Embryonic facial prominence (tissue), 1 donor: ENCODE results near the gene COL10A1.
"Not testable (repeated sequence)": the region's sequence is repeated elsewhere in the genome, so short reads cannot be mapped to it uniquely, and the experiment has no call there.

Experiments used
- DNase-seq: peaks from one replicate; pipeline ENCODE4 v3.0.0-alpha.2; 2016; ENCODE audit errors: extremely low spot score

Gene COL10A1

DNA sequence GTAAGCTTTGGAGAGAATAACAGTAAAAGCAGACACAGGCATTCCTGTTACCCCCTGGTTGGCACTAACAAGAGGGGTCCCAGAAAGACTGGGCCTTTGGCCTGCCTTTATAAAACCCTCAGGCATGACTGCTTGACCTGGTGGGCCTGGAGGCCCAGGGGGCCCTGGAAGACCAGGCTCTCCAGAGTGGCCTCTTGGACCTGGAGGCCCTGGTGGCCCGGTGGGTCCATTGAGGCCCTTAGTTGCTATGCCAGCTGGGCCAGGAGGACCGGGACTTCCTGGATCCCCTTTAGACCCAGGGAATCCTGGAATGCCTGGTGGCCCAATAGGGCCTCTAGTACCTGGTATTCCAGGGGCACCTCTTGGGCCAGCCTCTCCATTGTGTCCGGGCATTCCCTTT, 5.5 kb downstream of the COL10A1 start:
- no peak for DNase-seq

DNA sequence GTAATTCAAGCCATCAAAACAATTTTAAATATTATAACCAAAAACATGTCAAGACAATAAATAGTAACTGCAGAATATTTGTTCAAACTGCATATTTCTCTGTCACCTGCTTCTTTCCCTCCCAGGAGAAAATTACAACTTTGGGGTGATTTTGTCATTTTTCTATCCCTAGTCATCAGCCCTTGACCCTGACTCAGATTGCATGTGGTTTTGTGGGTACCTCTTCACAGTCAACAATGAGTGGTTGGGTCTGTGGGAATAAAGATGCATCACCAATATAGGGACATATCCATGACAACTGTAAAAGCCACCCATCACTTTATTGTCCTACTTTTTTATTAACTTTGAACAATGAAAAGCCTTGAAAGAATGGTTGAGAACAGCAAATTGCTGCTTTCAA, 7.3 kb downstream of the COL10A1 start:
- DNase-seq: no peak

DNA sequence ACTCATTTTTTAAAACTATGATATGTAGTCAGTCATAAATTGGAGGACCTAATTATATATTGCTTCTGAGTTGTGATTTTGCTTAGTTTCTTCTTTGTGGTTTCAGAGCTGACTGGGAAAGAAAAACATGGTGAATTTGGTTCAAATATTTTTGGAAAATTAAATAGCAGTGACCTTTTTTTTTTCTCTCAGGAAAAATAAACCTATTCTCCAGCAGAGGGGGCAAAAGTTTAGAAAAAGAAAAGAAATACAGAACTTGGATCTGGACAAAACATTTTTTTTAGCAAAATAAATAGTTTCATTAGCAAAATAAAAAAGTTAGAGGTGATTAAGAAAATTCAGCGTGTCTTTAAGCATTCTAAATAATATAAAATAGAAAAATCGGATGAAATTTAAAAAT, 10.2 kb downstream of the COL10A1 start:
- DNase-seq: no peak

GRCh38 chr6:116113386-116113785, 12.5 kb downstream of the COL10A1 start:
- DNase-seq: no peak

- no peak for DNase-seq
Observed at GRCh38 chr6:116111552-116112528, 14.1 kb downstream of the COL10A1 start.

GRCh38 chr6:116108836-116109235, 17.1 kb downstream of the COL10A1 start:
- no peak for DNase-seq

GRCh38 chr6:116106146-116106545, 19.8 kb downstream of the COL10A1 start:
- no peak for DNase-seq

DNA sequence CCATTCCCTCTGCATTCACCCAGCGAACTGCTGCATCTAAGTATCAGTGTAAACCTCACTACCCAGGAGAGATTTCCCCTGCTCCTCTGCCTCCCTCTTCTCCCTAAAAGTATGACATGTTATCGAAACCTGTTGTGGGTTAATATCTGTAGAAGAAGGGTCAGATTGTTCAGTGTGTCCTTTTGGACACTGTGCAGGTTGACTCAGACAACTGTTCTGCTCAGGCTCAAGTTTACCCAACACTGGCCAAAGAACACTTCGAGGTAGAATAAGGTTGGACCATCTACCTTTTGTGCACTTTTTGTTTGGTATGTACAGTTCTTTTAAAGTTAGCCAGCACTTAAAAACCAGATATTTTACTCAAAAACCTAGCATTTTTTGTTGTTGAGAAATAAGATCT, 20.7 kb downstream of the COL10A1 start:
- DNase-seq: no peak

GRCh38 chr6:116104636-116105035, 21.3 kb downstream of the COL10A1 start:
- no peak for DNase-seq

DNA sequence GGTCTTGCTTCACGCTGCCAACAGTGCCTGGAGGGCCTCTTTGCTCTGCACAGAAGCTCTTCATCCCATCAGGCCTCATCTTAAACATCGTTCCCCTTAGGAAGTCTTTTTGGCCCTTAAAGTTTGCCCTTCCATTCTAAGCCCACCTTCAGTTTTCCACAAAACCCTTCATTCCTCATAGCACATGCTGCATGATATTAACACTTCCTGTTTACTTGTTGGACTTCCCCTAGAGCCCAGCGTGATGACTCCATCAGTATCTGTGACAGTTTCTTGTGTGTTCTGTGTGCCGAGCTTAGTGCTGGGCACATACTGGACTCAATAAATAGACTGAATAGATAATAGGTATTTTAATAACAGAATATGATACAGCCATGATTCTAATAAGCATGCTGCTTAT, 23.1 kb downstream of the COL10A1 start:
- DNase-seq: no peak

- DNase-seq: no peak
Observed at GRCh38 chr6:116101790-116102189, 24.1 kb downstream of the COL10A1 start.

DNA sequence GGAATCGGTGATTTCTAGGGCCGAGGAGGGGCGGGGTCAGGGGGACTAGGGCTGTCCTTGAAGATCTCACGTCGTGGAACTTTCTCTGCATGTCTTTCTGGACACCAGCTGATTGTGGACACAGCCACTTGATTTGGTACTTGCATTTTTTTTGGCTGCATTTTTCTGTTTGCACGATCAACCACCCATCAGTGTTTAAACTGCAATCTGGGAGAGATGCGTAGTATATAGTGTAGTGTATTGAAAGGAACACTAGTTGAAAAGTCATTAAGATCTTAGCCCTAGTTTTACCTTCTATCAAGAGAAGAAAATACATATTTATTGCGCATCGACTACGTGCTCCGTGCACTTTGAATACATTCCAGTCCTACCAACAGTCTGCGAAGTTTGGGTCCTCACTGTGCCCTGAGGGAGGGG, 24.6 kb downstream of the COL10A1 start:
- DNase-seq: peak; percentile 90

- DNase-seq: peak; percentile 47
Observed at GRCh38 chr6:116100419-116101301, 25.3 kb downstream of the COL10A1 start, which contains the start of gene NT5DC1. Gene NT5DC1 (plus strand): TSS chr6:116100853. CDS start chr6:116100931, 78 bp downstream.

- no peak for DNase-seq
Observed at GRCh38 chr6:116099036-116099435, 26.9 kb downstream of the COL10A1 start.

DNA sequence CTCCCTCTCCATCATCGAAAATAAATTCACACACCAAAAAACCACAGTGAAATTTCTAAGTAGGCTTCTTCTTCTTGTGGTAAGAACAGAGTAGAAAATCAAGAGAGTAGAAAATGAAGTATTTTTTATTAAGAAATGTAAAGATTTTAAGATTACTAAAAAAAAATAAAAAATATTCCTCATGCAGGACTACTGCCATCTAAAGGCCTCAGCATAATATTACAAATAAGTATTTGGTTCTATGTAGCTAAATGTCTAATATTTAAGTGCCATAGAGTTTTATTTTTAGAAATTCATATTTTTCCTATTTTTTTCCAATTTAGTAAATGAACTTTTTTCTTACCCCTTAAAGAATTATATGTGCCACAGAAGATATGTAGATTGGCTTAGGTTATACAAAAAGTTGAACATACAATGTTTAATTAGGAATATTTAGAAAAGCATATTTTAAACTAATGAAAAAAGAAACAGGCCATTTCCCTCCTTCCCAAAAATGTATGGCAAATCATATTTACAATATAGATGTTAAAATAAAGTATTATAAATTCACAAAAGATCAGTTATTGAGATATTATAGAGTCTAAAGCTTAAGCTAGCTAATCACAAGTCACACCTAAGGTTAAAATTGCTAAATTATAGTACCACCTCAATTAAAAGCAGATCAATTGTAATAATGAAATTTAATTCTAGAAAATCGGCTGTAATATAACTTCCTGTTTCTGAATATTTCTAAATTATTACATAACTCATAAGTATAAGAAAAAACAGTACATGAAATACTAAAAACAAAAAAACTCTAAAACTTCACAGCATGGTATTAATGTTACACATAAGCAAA, 28.7 kb downstream of the COL10A1 start:
- DNase-seq: peak; percentile 28

GRCh38 chr6:116096048-116096759, 29.7 kb downstream of the COL10A1 start:
- DNase-seq: not testable (repeated sequence)

GRCh38 chr6:116094041-116094440, 31.9 kb downstream of the COL10A1 start:
- no peak for DNase-seq

DNA sequence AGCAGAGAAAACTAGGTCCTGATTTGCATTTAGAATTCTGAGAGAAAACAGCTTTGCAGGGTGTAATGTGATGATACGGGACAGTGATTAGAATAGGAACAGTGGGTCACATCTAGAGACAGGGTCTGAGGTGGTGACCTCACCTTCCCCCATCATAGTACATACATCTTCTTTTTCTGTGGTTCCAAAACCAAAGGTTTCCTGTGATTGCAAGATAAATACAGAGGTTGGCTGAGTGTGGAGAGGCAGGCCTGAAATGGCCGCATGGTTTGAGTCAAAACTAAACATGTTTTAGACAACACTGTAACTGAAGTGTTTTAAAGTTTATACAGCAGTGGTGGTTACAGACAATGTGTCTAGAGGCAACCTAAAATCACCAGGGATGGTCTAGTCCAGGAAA, 35.7 kb downstream of the COL10A1 start:
- DNase-seq: no peak

DNA sequence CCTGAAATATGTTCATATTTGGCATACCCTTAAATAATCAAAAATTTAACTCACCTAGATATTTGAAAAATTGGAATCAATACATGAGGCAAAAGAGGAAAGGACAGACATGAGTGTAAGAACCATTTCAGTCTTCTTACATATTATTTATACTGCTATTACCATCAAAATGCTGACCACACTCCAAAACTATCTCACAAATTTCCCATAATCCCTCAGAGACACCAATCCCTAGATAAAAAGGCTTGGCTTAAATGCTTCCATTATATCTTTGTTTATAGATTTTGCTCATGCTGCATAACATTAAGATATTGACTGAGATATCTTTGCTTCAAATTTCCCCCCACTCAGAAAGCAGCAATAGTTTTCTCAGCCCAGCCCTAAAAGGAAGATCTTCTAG, 37.0 kb downstream of the COL10A1 start:
- DNase-seq: no peak

DNA sequence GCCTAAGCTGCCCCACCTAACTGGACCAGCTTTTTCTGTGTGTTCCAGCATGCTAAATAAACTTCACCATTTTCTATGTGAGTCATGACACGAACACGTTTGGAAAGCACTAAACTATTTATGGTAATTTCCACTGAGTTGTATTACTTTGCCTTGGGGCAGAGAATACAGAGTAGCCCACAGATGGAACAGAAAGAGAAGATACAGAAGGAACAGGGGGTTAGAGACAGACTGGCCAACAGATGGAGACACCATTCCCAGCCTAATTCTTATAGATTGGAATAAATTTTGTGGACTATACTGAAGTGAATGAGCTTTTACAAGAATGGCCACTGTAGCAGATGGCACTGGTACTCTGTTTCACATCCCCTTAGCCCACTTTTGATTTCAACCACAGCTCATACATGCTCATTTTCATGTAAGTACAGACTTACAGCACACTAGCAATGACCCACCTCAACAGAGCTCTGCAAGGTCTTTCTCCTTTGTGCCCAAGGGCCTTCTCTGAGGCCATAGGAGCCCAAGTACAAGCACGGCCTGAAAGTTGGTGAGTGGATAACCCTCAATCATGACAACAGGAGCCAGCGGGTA, 38.4 kb downstream of the COL10A1 start:
- no peak for DNase-seq
